Erythroblast (primary cell): ENCODE data around the gene KRCC1.

Experiments used
- GATA1 ChIP-seq: IDR thresholded peaks from 2 replicates; pipeline ENCODE4 v1.6.1; 2011; ENCODE audit warnings: low read depth, mild to moderate bottlenecking, control low read depth, low read length, moderate library complexity
- POLR2A ChIP-seq: IDR thresholded peaks from 2 replicates; pipeline ENCODE4 v1.6.1; 2011; ENCODE audit warnings: mild to moderate bottlenecking, low read length

DNA sequence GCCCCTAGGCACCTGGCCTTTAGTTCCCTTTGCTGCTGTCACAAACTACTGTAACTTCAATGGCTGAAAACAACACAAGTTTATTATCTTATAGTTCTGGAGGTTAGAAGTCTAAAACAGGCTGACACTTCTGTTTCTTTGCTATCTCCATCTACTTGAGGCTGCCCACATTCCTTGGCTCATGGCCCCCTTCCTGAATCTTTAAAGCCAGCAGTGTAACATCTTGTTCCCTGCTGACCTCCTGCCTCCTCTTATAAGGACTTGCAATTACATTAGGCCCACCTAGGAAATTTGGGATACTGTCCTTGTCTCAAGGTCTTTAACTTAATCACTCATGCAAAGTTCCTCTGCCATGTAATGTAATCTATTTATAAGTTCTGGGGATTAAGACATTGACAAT is 18.6 kb upstream of the KRCC1 start:
- TF ChIP-seq POLR2A, result no peak
- no peak for TF ChIP-seq GATA1
